ENCODE measurements around the gene MOK.

Gene MOK

GRCh38 chr14:102277874-102278630 is 26.9 kb downstream of the MOK start:
- TF ChIP-seq SPI1 (IDR thresholded peaks at IDR 0.05; ENCODE audit: low read depth, low read length) (no peak), POU2F2 (IDR thresholded peaks at IDR 0.05; ENCODE audit: low read depth, low read length) (no peak), PAX5 (IDR thresholded peaks at IDR 0.05; ENCODE audit: insufficient read depth, low read length, severe bottlenecking) (no peak), POLR2A (IDR thresholded peaks at IDR 0.05; ENCODE audit: low read depth, low read length) (no peak), TAF1 (IDR thresholded peaks at IDR 0.05; ENCODE audit: low read depth, low read length) (no peak), POLR2AphosphoS5 (IDR thresholded peaks at IDR 0.05; ENCODE audit: low read depth, low read length) (no peak)
- DNase-seq (ENCODE audit: insufficient read length, low spot score) = no peak
- FAIRE-seq = no peak

GRCh38 chr14:102275866-102276265 is 29.1 kb downstream of the MOK start:
- TF ChIP-seq POU2F2 (IDR thresholded peaks at IDR 0.05; ENCODE audit: low read depth, low read length) (no peak), POLR2AphosphoS5 (IDR thresholded peaks at IDR 0.05; ENCODE audit: low read depth, low read length) (no peak), TAF1 (IDR thresholded peaks at IDR 0.05; ENCODE audit: low read depth, low read length) (no peak)
- DNase-seq (ENCODE audit: insufficient read length, low spot score) (no peak), FAIRE-seq (no peak)

- no peak for DNase-seq (ENCODE audit: insufficient read length, low spot score)
- no peak for FAIRE-seq
- TF ChIP-seq POLR2AphosphoS5 (IDR thresholded peaks at IDR 0.05; ENCODE audit: low read depth, low read length) = no peak
- no peak for TF ChIP-seq SPI1 (IDR thresholded peaks at IDR 0.05; ENCODE audit: low read depth, low read length)
- TF ChIP-seq POU2F2 (IDR thresholded peaks at IDR 0.05; ENCODE audit: low read depth, low read length) = no peak
- no peak for TF ChIP-seq PAX5 (IDR thresholded peaks at IDR 0.05; ENCODE audit: insufficient read depth, low read length, severe bottlenecking)
- TF ChIP-seq TAF1 (IDR thresholded peaks at IDR 0.05; ENCODE audit: low read depth, low read length) = no peak
Observed at GRCh38 chr14:102272392-102272791, 32.6 kb downstream of the MOK start.

DNA sequence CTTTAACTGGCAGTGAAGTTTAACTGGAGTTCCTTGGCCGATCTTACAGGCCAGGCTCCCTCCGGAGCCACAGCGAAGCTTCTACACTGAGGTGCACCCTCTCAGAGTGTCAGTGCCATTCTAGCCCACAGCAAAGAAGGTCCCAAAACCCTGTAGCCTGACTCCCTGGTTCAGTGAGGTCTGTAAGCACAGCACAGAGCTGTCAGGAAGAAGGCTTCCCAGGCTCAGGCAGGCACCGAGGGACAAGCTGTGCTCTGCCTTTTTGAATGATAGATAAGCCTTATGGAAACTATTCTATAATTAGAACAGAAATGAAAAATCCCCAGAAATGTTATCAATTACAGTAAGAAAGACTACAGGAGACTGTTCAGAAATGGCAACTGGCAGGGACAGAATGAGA is 40.2 kb downstream of the MOK start:
- no peak for DNase-seq (ENCODE audit: insufficient read length, low spot score)
- no peak for TF ChIP-seq POLR2AphosphoS5 (IDR thresholded peaks at IDR 0.05; ENCODE audit: low read depth, low read length)
- TF ChIP-seq POU2F2 (IDR thresholded peaks at IDR 0.05; ENCODE audit: low read depth, low read length) = no peak
- TF ChIP-seq SPI1 (IDR thresholded peaks at IDR 0.05; ENCODE audit: low read depth, low read length) = no peak
- no peak for TF ChIP-seq POLR2A (IDR thresholded peaks at IDR 0.05; ENCODE audit: low read depth, low read length)
- no peak for TF ChIP-seq PAX5 (IDR thresholded peaks at IDR 0.05; ENCODE audit: insufficient read depth, low read length, severe bottlenecking)
- TF ChIP-seq TAF1 (IDR thresholded peaks at IDR 0.05; ENCODE audit: low read depth, low read length) = no peak
- no peak for FAIRE-seq

- no peak for DNase-seq (ENCODE audit: insufficient read length, low spot score)
- TF ChIP-seq POLR2A (IDR thresholded peaks at IDR 0.05; ENCODE audit: low read depth, low read length) (no peak), POLR2AphosphoS5 (IDR thresholded peaks at IDR 0.05; ENCODE audit: low read depth, low read length) (no peak), POU2F2 (IDR thresholded peaks at IDR 0.05; ENCODE audit: low read depth, low read length) (no peak), TAF1 (IDR thresholded peaks at IDR 0.05; ENCODE audit: low read depth, low read length) (no peak), PAX5 (IDR thresholded peaks at IDR 0.05; ENCODE audit: insufficient read depth, low read length, severe bottlenecking) (no peak), SPI1 (IDR thresholded peaks at IDR 0.05; ENCODE audit: low read depth, low read length) (no peak)
- no peak for FAIRE-seq
Observed at GRCh38 chr14:102264355-102264754, 40.6 kb downstream of the MOK start.

- FAIRE-seq (no peak), DNase-seq (ENCODE audit: insufficient read length, low spot score) (no peak)
- TF ChIP-seq POU2F2 (IDR thresholded peaks at IDR 0.05; ENCODE audit: low read depth, low read length) = no peak
- no peak for TF ChIP-seq SPI1 (IDR thresholded peaks at IDR 0.05; ENCODE audit: low read depth, low read length)
- no peak for TF ChIP-seq POLR2A (IDR thresholded peaks at IDR 0.05; ENCODE audit: low read depth, low read length)
- no peak for TF ChIP-seq POLR2AphosphoS5 (IDR thresholded peaks at IDR 0.05; ENCODE audit: low read depth, low read length)
- TF ChIP-seq TAF1 (IDR thresholded peaks at IDR 0.05; ENCODE audit: low read depth, low read length) = no peak
- TF ChIP-seq PAX5 (IDR thresholded peaks at IDR 0.05; ENCODE audit: insufficient read depth, low read length, severe bottlenecking) = no peak
Observed at GRCh38 chr14:102262929-102263462, 42.0 kb downstream of the MOK start.

DNA sequence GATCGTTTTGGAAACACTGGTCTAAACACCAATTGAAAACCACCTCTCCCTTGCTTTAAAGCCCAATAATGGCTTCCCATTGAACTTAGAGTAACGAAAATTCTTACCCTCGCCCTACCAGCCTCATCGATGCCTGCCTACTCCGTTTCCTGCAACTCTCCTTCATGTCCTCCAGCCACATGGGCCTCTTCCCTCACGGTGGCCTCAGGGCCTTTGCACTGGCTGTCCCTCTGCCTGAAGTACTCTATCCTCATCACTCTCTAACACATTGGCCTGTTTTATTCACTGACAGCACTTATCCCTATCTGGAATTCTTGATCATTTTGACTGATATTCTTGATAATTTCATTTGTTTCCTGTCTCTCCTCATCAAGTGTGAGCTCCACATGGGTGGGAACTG is 46.8 kb downstream of the MOK start:
- DNase-seq (ENCODE audit: insufficient read length, low spot score) = no peak
- TF ChIP-seq POLR2A (IDR thresholded peaks at IDR 0.05; ENCODE audit: low read depth, low read length) (no peak), POU2F2 (IDR thresholded peaks at IDR 0.05; ENCODE audit: low read depth, low read length) (no peak), TAF1 (IDR thresholded peaks at IDR 0.05; ENCODE audit: low read depth, low read length) (no peak), SPI1 (IDR thresholded peaks at IDR 0.05; ENCODE audit: low read depth, low read length) (no peak), POLR2AphosphoS5 (IDR thresholded peaks at IDR 0.05; ENCODE audit: low read depth, low read length) (no peak), PAX5 (IDR thresholded peaks at IDR 0.05; ENCODE audit: insufficient read depth, low read length, severe bottlenecking) (no peak)
- FAIRE-seq = no peak

GRCh38 chr14:102256716-102257115 is 48.2 kb downstream of the MOK start:
- DNase-seq (ENCODE audit: insufficient read length, low spot score) = no peak
- FAIRE-seq = no peak
- no peak for TF ChIP-seq POU2F2 (IDR thresholded peaks at IDR 0.05; ENCODE audit: low read depth, low read length)
- no peak for TF ChIP-seq PAX5 (IDR thresholded peaks at IDR 0.05; ENCODE audit: insufficient read depth, low read length, severe bottlenecking)
- no peak for TF ChIP-seq TAF1 (IDR thresholded peaks at IDR 0.05; ENCODE audit: low read depth, low read length)

DNA sequence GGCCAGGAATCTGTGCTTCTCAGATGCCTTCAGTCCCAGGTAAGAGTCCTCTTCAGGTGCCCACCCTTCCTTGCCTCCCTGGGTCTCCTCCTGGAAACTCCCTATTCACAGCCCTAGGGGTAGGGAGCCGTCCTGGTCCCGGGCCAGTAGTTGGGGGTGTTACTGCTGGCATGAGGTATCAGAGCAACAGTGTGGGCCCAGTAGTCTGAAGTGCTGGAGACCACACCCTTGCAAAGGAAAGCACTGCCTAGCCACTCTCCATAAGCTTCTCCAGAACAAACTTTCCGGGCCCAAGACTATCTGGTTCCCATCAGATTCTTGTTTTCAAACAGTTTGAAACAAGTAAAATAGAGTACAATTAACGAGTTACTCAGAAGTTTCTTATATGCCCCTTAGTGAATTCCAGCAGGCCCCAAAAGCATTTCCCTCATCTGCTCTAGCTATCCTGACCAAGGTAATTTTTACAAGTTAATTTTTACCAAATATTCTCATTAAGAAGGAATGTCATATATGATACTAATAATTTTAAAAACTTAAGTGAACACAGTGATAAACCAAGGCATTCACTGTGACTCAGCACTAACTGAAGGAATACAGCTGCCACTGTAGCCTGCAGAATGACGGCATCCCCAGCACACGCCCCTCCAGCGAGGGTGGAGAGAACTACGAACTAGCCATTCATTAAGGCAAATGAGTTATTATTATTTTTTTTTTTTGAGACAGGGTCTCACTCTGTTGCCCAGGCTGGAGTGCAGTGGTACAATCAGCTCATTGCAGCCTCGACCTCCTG is 49.4 kb downstream of the MOK start:
- TF ChIP-seq PAX5 (IDR thresholded peaks at IDR 0.05; ENCODE audit: insufficient read depth, low read length, severe bottlenecking) (no peak), SPI1 (IDR thresholded peaks at IDR 0.05; ENCODE audit: low read depth, low read length) (no peak), POLR2A (IDR thresholded peaks at IDR 0.05; ENCODE audit: low read depth, low read length) (no peak), TAF1 (IDR thresholded peaks at IDR 0.05; ENCODE audit: low read depth, low read length) (no peak), POLR2AphosphoS5 (IDR thresholded peaks at IDR 0.05; ENCODE audit: low read depth, low read length) (no peak), POU2F2 (IDR thresholded peaks at IDR 0.05; ENCODE audit: low read depth, low read length) (no peak)
- DNase-seq (ENCODE audit: insufficient read length, low spot score) = no peak
- no peak for FAIRE-seq

Measured in GM12891 (cell line).